Spleen (tissue), 7 donors: ENCODE measurements around the gene ZNF559.

Experiments
- POLR2A ChIP-seq, 3 donors: fragments of 450-650 bp; IDR thresholded peaks; one replicate each; pipeline ENCODE4 v1.5.1; 2017; ENCODE audit warnings: antibody characterized with exemption in 3 of 3, mild to moderate bottlenecking in 1 of 3
- TF ChIP-seq, protein P1 (sequence below), 11 experiments: fragments of 200-600 bp in 7 of 11; fragments of 450-650 bp in 4 of 11; sonication (generic) in 4 of 11; IDR thresholded peaks in 8 of 11; conservative IDR thresholded peaks in 3 of 11; 1 replicate in 7 of 11; 2 replicates in 4 of 11; pipeline versions ENCODE4 v1.4.0 to v1.8.0; 2016 to 2021; ENCODE audit warnings: antibody characterized with exemption in 11 of 11, inconsistent platforms in 4 of 11, mild to moderate bottlenecking in 1 of 11
- donor health status: DM: no; HTN: no; CAD: no; lungs with moderate emphysema.
- donor health status: DM: no; HTN: no; CAD: no.
- donor health status: DM: no; HTN: no; CAD: no.

DNA sequence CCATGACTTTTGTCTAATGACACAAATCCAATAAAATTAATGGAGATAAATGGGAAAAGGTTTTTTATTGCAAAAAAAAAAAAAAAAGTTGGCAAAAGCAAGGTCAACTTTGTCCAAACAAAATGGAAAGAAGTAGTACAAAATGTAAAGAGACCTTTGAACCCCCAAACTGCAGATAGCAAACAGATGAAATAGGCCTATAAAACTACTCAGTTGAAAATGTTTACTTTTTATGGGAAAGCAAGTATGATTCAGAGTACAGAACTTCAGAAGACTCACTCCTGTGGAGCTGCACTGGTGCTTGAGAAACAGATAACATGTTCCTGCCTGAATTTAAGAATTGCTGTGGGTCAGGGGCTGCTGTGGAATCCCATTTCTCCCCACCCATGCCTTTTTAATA is 29.0 kb downstream of the ZNF559 start:
- TF ChIP-seq, protein P1, sequence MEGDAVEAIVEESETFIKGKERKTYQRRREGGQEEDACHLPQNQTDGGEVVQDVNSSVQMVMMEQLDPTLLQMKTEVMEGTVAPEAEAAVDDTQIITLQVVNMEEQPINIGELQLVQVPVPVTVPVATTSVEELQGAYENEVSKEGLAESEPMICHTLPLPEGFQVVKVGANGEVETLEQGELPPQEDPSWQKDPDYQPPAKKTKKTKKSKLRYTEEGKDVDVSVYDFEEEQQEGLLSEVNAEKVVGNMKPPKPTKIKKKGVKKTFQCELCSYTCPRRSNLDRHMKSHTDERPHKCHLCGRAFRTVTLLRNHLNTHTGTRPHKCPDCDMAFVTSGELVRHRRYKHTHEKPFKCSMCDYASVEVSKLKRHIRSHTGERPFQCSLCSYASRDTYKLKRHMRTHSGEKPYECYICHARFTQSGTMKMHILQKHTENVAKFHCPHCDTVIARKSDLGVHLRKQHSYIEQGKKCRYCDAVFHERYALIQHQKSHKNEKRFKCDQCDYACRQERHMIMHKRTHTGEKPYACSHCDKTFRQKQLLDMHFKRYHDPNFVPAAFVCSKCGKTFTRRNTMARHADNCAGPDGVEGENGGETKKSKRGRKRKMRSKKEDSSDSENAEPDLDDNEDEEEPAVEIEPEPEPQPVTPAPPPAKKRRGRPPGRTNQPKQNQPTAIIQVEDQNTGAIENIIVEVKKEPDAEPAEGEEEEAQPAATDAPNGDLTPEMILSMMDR (IDR thresholded peaks at IDR 0.05 in 8 of 11, conservative IDR thresholded peaks at IDR 0.05 in 3 of 11), result no peak
- TF ChIP-seq POLR2A (IDR thresholded peaks at IDR 0.05), result no peak
